PC-3 (cell line): ENCODE data around the gene BRD4.

Source experiments
- CTCF ChIP-seq: fragments of 300-600 bp; sonication (generic); conservative IDR thresholded peaks from 2 replicates; pipeline ENCODE4 v1.5.1; 2017; ENCODE audit warnings: antibody characterized with exemption, low read depth, mild to moderate bottlenecking, low read length
- EZH2 ChIP-seq: fragments of 300-600 bp; sonication (generic); IDR thresholded peaks from one replicate; pipeline ENCODE4 v1.6.1; 2017; ENCODE audit warnings: antibody characterized with exemption, mild to moderate bottlenecking, low read length; ENCODE audit not compliant: unreplicated experiment

- TF ChIP-seq CTCF (no peak), EZH2 (no peak)
Observed at GRCh38 chr19:15253061-15253460, 79.3 kb downstream of the BRD4 start.
